Stimulated activated CD4-positive, alpha-beta T cell treated with anti-CD3 and anti-CD28 coated beads, Interleukin-1b, Interleukin-23, amount 100 ng/mL, for 1 hour (primary cell): ENCODE measurements around the gene CFAP221.
"Not testable (repeated sequence)": the region's sequence is repeated elsewhere in the genome, so short reads cannot be mapped to it uniquely, and the experiment has no call there.

Experiments
- DNase-seq, 2 donors: peaks; one replicate each; pipeline ENCODE4 v3.0.0-alpha.2; 2020; ENCODE audit warnings: low read depth in 2 of 2

The CFAP221 gene

DNA sequence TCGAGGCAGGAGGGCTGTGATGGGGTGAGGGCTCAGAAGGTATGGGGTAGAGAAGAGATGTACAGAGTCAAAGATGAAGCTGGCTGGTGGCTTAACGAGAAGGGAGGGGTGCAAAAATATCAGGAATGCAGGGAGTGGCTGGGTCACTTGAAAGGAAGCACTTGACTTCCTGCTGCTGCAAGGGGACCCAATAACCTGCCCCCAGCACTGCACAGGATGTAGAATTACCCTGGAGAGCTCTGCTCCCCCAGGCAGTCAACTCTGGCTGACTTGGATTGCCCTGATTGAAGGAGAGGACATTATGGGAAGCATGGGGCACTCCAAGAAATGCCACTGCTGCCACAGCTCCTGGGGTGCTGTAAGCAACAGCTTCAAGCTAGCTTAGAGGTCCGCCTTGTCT, 41.8 kb downstream of the CFAP221 start:
- DNase-seq: no peak

- DNase-seq: no peak
Observed at GRCh38 chr2:119590873-119591272, 46.6 kb downstream of the CFAP221 start.

GRCh38 chr2:119591523-119591922, 47.3 kb downstream of the CFAP221 start:
- no peak for DNase-seq

- no peak for DNase-seq
Observed at GRCh38 chr2:119592436-119592835, 48.2 kb downstream of the CFAP221 start.

DNA sequence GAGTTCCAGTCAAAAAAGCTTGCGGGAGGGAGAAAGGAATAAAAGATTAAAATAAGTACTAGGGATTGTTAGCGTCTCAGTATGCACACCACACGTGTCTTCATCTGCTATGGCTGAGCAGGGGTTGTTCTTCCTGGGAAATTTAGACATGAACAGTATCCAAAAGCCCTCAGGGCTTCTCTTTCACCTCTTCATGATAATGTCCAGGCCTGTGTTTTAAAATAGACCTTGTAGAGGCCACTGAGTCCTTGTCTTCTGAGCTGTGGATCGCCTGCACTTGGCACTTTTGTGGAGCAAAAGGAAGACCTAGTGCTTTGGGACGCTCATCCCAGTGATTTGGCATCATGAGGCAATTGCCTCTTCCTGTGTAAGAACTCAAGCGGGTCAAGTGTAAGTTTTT, 52.4 kb downstream of the CFAP221 start:
- DNase-seq: no peak

- DNase-seq: no peak
Observed at GRCh38 chr2:119598596-119599263, 54.5 kb downstream of the CFAP221 start.

GRCh38 chr2:119599384-119599783, 55.1 kb downstream of the CFAP221 start:
- DNase-seq: no peak

- DNase-seq: no peak
Observed at GRCh38 chr2:119605096-119605495, 60.8 kb downstream of the CFAP221 start.

GRCh38 chr2:119606674-119607073, 62.4 kb downstream of the CFAP221 start:
- DNase-seq: no peak

- no peak for DNase-seq
Observed at GRCh38 chr2:119608553-119608952, 64.3 kb downstream of the CFAP221 start.

DNA sequence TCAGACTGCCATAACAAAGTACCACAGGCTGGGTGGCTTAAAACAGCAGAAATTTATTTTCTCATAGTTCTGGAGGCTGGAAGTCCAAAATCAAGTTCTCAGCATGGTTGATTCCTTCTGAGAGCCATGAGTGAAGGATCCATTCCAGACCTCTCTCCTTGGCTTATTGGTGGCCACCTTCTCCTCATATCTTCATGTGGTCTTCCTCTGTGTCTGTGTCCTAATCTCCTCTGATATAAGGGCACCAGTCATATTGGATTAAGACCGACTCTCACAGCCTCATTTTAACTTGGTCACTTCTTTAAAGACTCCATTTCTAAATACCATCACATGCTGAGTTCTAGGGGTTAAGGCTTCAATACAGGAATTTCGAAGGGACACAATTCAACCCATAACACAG, 65.1 kb downstream of the CFAP221 start:
- no peak for DNase-seq

GRCh38 chr2:119614140-119614539, 69.9 kb downstream of the CFAP221 start:
- DNase-seq: not testable (repeated sequence)

GRCh38 chr2:119616421-119616820, 72.2 kb downstream of the CFAP221 start:
- DNase-seq: no peak

DNA sequence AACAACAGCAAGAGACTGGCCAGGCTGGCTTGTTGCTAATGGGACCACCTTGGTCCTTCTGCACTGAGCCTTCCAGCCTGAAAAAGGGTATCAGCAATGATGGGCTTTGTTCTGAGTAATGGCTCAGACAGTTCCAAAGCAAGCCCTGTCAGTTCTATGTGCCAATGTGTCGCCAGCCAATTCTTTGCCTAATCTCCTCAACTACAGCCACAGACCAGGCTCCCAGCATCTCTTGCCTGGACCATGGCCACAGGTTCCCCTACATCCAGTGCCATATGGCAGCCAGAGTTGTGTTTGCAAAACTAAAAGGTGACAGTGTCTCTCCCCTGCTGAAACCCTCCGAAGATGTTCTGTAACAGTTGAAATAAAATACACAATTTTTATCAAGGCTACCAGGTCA, 73.2 kb downstream of the CFAP221 start:
- no peak for DNase-seq

DNA sequence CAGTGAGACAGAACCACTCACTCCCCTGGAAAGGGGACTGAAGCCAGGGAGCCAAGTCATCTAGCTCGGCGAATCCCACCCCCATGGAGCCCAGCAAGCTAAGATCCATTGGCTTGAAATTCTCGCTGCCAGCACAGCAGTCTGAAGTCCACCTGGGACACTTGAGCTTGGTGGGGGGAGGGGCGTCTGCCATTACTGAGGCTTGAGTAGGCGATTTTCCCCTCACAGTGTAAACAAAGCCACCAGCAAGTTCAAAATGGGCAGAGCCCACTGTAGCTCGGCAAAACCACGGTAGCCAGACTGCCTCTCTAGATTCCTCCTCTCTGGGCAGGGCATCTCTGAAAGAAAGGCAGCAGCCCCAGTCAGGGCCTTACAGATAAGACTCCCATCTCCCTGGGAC, 74.5 kb downstream of the CFAP221 start:
- DNase-seq: not testable (repeated sequence)

GRCh38 chr2:119625226-119625625, 81.0 kb downstream of the CFAP221 start:
- no peak for DNase-seq

DNA sequence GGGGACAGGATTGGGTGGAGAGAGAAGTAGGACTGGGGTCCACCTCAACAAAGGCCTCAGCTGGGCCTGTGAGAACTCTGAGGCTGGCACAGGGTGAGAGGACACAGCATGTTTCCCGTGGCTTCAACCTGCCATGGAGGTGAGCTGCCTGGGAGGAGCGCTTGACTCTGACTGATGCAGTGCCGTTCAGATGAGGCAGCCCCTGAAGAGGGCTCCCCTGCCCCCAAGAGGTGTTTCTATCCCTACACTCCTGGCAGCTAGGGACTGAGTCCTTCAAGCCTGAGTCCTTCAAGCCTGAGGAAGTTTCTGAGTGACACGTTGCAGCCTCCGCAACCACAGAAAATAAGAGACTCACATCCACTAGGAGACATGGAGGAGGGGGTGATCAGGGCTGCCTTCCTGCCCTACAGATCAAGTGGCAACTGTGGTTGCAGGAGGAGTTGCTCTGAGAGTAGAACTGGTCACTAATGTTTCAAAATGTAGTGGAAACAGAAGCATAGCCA, 85.1 kb downstream of the CFAP221 start:
- no peak for DNase-seq

DNA sequence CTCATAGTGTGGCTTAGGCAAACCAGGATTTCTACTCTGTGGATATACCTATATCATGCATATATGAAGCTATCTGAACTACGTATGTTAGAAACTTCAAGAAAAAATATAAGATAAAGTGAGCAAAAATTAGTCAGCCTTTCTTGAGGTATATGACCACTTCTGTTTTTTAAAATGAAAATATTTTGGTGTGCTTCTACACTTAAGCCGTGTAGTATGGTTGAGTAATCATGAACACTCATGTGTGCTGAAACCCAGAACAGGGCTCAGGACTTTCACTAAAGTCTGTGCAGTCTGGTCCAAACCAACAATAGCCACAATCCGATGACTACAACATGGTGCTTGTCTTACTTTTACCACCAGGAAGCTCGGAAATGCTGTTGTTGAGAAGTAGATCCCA, 85.9 kb downstream of the CFAP221 start:
- DNase-seq: no peak

DNA sequence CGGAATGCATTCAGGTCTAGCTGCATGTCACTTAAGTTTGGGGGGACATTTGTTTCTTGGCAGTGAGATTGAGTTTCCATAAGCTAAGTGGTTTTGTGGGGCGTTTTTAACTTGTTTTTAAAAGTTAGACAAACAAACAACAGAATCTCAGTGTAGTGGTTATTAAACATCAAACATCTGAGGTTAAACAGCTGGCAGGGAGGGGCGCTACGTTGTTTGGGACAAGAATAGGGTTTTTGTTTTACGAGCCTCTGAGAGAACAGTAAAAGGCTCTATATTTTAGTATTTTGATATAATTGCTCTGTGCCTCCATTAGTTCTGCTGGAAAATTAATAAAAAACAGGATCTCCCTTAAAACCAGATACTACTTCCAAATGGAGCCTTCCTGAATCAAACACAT, 93.1 kb downstream of the CFAP221 start:
- no peak for DNase-seq

DNA sequence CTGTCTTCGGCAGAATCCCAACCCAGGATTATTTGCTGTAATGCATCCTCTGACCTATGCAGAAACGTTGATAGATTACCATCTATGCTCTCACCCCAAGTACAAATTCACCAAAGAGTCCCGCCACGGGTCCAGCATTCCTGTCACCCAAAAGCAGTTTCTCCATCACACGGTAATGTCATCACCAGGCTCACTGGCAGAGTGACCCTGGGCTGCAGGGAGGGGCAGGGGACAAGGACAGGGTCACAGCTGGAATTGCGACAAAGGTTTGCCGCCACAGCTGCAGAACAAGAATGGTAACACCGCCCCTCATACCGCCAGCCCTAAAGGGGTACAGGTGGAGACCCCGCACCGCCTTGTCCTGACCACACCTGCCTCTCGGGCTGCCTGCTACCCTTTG, 94.0 kb downstream of the CFAP221 start:
- DNase-seq: no peak

DNA sequence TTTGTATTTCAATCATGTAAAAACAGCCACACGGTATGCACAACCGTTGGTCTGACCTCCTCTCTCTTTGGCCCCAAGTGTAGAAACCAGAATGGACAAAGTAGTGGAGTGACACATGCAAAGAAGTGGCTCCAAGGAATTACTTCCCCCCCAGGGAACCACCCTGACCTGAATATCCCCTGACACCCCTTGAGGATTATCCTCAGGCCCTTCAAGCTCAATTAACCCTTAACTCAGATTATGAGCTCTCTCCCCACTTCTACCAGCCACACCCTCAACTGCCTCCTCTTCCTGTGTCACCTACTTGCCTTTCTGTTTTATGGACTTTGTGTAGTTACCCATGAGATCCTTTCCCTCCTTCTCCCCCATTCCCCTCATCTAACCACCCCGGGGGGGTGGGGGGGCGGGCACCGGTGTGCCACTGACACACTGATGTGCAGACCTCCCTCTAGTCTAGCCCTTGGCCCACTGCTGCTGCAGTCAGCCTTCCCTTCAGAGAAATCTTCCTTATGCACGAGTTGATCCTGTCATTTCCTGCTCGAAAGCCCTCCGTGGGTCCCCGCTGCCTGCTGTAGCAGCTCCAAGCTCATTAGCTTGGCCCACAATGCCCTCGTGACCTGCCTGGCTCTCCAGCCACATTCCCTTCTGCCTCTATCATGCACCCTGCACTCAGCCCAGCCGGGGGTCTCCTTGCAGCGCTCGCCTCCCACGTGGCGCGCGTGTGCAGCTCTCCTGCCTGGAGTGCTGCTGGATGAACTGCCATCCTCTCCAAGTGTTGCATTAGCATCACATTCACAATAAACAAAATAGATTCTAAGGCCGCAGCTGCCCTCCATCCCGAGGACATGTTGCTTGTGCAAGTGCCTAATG, 94.7 kb downstream of the CFAP221 start:
- no peak for DNase-seq

DNA sequence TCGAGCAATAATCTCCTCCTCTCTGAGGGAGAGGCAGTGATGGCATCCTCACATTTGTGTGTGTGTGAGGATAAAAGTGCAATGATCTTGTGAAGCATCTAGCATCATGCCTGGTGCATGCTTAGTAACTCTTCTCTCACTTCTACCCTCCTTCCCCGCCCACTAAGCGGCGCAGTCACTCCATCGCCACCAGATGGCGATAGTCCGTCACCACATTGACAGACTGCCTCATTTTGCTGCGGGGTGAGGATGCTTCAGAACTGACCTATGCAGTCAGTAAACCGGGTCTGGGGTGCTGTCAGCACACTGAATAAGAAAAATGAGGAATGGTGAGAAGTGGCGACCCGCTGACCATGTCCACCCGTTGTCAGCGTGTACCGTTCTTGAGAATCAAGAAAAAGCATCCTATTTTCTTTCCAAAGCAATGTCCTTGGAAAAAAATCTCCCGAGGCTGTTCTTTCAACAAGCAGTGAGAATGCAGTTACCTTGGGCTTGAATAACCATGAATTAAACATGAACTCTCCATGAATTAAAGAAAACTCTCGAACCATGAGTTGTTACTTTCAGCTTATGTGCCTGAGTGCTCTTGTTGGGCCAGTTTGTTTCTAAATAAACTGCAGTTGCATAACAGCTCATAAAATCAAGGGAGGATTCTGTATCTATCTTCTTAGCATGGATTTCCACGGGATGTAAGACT, 97.5 kb downstream of the CFAP221 start:
- peak; percentile 37 to 54 for DNase-seq
